Measurements from ENCODE around the gene SKP1.
A peak's percentile ranks its signal among the peaks of the same experiment; 100 is the strongest.

SKP1 gene

DNA sequence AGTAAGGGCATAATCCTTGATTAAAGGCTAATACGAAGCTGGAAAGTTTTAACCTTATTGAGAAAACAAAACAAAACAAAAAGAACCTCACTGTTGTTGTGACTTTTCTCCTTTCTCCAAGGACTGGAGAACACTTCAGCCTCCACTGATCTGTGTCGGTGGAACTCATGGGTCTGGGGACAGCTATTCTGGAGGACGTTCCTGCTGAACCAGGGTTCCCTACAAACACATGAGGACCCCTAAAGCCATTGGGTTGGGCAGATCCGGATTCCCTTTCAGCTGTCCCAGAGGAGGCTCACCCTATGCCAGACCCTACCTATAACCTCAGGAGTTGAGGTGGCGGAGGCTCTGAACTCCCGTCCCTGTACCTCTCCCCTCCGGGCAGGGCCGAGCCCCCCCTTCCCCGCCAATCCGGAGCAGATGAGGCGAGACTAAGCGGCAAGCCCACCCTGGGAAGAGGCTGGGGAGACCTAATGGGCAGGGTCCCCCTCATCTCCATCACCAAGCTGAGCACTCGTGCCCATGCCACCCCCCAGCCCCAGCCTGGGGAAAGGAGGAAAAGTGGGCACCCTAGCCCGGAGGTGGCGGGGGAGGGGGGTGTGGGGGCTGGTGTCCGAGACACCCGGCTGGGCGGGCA, 63.9 kb downstream of the SKP1 start:
- DNase-seq (ENCODE audit: low spot score), result no peak

DNA sequence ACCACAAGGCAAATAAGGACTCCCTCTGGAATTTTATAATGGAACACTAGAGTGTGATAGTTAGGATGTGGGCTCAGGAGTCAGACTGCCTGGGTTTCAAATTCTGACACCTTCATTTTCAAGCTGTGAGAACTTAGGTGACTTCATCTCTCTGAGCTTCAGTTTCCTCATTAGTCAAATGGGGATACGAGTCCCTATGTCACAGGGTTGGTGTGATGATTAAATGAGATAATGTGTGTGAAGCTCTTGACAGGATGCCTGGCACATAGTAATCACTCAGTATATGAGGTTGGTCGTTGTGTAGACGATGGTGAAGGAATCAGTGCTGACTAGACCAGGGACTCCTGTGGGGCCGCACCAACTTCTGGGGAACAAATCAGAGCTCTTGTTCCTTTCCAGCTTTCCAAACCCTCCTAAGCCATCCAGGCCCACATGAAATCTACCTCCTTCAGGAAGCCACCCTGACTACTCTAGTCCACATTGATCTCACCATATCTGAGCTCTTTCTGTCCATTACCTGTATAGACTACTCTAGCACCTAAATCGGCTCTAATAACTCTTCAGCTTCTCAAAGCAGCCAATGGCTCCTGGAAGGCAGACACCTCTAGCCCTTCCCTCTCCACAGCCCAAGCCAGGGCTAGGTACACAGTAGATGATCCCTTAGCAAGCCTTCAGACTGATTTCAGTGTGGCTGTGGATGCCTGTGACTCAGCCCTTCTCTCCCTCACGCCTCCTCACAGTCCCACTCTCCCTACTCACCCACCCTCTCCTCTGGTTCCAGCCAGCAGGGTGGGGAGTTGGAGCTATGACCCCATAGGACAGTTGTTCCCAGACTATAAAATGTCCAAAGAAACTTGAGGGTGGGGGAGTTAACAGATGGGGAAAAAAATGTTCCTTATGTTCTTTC, 64.8 kb downstream of the SKP1 start:
- TF ChIP-seq, protein P1, sequence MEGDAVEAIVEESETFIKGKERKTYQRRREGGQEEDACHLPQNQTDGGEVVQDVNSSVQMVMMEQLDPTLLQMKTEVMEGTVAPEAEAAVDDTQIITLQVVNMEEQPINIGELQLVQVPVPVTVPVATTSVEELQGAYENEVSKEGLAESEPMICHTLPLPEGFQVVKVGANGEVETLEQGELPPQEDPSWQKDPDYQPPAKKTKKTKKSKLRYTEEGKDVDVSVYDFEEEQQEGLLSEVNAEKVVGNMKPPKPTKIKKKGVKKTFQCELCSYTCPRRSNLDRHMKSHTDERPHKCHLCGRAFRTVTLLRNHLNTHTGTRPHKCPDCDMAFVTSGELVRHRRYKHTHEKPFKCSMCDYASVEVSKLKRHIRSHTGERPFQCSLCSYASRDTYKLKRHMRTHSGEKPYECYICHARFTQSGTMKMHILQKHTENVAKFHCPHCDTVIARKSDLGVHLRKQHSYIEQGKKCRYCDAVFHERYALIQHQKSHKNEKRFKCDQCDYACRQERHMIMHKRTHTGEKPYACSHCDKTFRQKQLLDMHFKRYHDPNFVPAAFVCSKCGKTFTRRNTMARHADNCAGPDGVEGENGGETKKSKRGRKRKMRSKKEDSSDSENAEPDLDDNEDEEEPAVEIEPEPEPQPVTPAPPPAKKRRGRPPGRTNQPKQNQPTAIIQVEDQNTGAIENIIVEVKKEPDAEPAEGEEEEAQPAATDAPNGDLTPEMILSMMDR (IDR thresholded peaks at IDR 0.05; ENCODE audit: extremely low read depth, missing control alignments), result no peak
- peak; percentile 50 for DNase-seq (ENCODE audit: low spot score)

More for the DNA sequence above, 63.9 kb downstream of the SKP1 start:
- TF ChIP-seq, protein P1 (IDR thresholded peaks at IDR 0.05; ENCODE audit: extremely low read depth, missing control alignments), result no peak

DNA sequence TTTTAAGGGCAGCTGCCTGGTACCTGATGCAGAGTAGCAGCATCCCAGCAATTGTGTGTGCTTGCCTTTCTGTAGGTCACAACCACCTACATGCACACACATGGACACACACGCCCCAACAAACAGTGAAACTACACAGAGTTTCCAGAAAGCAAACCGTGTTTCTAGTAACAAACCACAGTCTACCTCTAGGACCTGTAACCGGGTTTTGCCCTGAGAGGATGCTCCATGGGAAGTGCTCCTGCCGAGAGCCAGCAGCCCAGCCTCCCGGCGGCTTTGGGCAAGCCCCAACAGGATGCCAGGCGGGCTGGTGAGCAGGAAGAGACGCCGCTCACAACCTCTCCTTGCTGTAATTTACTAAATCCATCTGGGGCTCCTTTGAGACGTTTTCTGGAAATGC, 66.4 kb downstream of the SKP1 start:
- TF ChIP-seq, protein P1 (IDR thresholded peaks at IDR 0.05; ENCODE audit: extremely low read depth, missing control alignments), result no peak
- no peak for DNase-seq (ENCODE audit: low spot score)

DNA sequence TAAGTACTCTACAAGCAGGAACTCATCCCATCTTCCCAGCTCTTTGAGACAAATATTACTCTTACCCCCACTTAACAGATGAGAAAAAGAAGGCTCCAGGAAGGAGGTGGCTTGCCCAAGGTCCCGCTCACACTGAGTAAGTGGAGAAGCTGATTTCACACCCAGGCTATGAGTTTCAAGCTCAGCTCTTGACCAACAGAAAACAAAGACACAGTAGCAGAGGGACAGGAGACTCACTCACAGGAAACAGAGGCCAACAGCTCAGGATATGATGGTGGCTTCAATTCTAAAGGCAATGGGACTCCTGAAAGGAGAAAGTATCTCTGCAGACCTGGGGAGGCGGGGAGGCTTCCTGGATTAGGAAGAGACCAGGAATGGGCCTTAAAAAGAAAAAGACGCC, 69.0 kb downstream of the SKP1 start:
- no peak for DNase-seq (ENCODE audit: low spot score)
- TF ChIP-seq, protein P1 (IDR thresholded peaks at IDR 0.05; ENCODE audit: extremely low read depth, missing control alignments), result no peak

DNA sequence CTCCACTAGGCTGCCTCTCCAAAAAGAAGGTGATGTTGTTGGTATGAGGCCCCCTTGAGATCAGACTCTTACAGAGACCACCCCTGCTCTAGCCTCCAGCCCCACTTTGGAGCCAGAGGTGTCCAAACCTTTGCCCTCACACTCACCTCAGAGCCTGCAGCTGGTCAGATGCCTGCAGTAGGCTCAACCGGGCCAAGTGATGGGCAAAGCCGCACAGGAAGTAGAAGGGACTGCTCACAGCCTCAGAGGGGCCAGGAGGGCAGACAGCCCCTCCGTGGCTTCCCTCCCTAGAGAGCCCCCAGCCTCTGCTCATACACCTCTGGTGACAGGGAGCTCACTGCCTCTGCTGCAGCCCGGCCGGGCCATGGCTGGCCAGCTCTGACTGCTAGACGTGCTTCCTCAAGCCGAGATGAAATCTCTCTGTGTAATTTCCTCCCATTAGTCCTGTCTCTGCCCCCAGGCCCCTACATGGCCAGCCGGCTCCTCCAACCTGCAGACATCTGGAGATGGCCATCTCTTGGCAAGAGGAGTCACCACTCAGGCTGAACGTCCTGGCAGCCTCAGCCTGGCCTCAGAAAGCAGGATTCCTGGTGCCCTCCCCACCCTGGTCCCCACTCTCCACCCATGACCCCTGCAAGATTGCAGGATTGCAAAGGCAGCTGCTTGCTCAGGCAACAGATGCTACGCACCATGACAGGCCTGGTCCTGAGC, 69.6 kb downstream of the SKP1 start:
- TF ChIP-seq, protein P1 (IDR thresholded peaks at IDR 0.05; ENCODE audit: extremely low read depth, missing control alignments), result no peak

DNA sequence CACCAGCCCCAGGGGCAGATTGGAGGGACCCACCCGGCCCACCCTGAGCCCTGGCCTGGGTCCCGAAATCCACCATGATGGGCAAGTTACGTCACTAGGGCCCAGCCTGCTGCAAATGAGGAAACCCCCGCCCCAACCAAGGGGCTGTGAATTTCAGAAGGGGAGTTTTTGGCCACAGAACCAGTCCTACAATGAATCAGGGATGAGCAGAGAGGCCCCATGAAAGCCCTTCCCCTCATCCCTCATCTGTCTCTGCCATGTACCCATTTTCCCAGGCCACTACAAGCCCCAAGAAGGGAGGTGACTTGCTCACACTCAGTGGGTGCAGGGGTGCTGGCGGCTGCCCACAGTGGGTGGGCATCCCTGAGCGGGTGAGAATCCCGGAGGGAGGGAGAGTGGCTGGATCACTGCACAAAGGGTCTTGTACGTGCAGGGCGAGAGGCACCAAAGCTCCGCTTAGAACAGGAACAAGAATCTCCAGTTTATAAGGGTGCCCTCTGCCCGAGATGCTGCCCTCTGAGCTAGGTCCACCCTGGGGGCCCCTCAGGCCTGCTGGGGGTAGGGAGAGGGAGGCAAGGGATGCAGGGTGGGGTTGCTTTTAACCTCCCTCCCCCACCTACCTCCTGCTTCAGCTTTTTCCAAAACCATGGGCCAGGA, 72.6 kb downstream of the SKP1 start:
- no peak for DNase-seq (ENCODE audit: low spot score)
- TF ChIP-seq, protein P1 (IDR thresholded peaks at IDR 0.05; ENCODE audit: extremely low read depth, missing control alignments), result no peak

More for the DNA sequence above, 69.6 kb downstream of the SKP1 start:
- no peak for DNase-seq (ENCODE audit: low spot score)

Data from GM20000 (cell line).